RWPE2 (cell line): ENCODE measurements around the gene PTPRC.
A peak's percentile ranks its signal among the peaks of the same experiment; 100 is the strongest.

Experiments
- ATAC-seq: fragments of 200-7000 bp; cut with Tn5 transposase; 3 replicates; pipeline ENCODE4 v1.9.1; 2021; ENCODE audit warnings: low read depth
- DNase-seq: peaks from one replicate; pipeline ENCODE4 v3.0.0-alpha.2; 2020; ENCODE audit warnings: low spot score
- H3K27ac ChIP-seq: fragments of 450-650 bp; 2 replicates; pipeline ENCODE4 v1.5.1; 2017; ENCODE audit warnings: mild to moderate bottlenecking; ENCODE audit not compliant: poor library complexity, severe bottlenecking
- H3K27me3 ChIP-seq: fragments of 250-450 bp; sonication (Bioruptor Pico); 2 replicates; pipeline ENCODE4 v1.5.1; 2021; ENCODE audit warnings: mild to moderate bottlenecking, moderate library complexity; ENCODE audit not compliant: insufficient read depth, poor library complexity, severe bottlenecking
- H3K36me3 ChIP-seq: fragments of 250-450 bp; sonication (Bioruptor Pico); 2 replicates; pipeline ENCODE4 v1.5.1; 2020; ENCODE audit warnings: low read depth, mild to moderate bottlenecking, moderate library complexity
- H3K4me1 ChIP-seq: fragments of 250-450 bp; sonication (Bioruptor Pico); 2 replicates; pipeline ENCODE4 v1.5.1; 2021; ENCODE audit warnings: mild to moderate bottlenecking, moderate library complexity; ENCODE audit not compliant: insufficient read depth, poor library complexity, severe bottlenecking
- H3K4me3 ChIP-seq: fragments of 250-450 bp; sonication (Bioruptor Pico); 2 replicates; pipeline ENCODE4 v1.5.1; 2021; ENCODE audit warnings: mild to moderate bottlenecking, moderate library complexity; ENCODE audit not compliant: severe bottlenecking
- H3K9me3 ChIP-seq: fragments of 250-450 bp; sonication (Bioruptor Pico); 2 replicates; pipeline ENCODE4 v1.5.1; 2021; ENCODE audit warnings: mild to moderate bottlenecking, moderate library complexity; ENCODE audit not compliant: severe bottlenecking
- TF ChIP-seq, protein P1 (sequence below): fragments of 450-650 bp; IDR thresholded peaks from one replicate; pipeline ENCODE4 v1.5.1; 2017; ENCODE audit warnings: mild to moderate bottlenecking, moderate library complexity; ENCODE audit not compliant: poor library complexity, severe bottlenecking

The PTPRC gene

DNA sequence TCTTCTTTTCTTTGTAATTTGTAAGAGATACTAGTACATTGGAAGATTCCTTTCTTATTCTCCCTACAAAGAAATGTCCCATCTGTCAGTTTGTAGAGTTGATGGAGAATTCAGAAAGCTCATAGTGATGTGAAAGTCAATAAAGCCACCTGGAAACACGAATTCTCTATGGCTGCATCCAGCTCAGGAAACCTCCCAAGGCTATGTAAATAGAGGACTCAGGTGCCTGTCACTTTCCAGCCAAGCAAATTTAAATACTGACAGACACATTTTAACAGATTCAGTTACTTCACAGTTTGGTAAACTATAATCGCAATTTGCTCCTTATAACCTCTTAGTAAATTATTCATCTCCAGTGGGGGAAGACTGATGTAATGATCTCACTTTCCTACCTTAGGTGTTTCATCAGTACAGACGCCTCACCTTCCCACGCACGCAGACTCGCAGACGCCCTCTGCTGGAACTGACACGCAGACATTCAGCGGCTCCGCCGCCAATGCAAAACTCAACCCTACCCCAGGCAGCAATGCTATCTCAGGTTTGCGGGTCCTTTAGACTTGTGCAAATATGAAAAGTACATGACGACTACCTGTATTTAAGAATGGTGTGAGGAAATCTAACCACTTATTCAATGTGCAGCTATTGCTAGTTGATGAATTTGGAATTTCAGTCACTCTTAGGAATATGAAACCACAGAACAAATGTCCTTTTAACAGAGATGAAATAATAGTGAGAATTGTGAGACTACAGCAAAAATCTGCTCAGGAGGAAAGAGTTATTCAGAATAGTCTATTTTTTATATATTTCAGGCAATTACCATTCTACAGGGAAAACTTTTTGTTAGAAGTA is 60.6 kb downstream of the PTPRC start:
- Histone ChIP-seq H3K9me3 (no peaks in the 10 kb centered on the region), H3K4me1 (no peaks in the 10 kb centered on the region), H3K4me3 (no peak overlapping the region), H3K27ac (no peak overlapping the region), H3K27me3 (no peaks in the 10 kb centered on the region), H3K36me3 (no peaks in the 10 kb centered on the region)
- DNase-seq, result no peak
- peak; percentile 82 for ATAC-seq
- TF ChIP-seq, protein P1, sequence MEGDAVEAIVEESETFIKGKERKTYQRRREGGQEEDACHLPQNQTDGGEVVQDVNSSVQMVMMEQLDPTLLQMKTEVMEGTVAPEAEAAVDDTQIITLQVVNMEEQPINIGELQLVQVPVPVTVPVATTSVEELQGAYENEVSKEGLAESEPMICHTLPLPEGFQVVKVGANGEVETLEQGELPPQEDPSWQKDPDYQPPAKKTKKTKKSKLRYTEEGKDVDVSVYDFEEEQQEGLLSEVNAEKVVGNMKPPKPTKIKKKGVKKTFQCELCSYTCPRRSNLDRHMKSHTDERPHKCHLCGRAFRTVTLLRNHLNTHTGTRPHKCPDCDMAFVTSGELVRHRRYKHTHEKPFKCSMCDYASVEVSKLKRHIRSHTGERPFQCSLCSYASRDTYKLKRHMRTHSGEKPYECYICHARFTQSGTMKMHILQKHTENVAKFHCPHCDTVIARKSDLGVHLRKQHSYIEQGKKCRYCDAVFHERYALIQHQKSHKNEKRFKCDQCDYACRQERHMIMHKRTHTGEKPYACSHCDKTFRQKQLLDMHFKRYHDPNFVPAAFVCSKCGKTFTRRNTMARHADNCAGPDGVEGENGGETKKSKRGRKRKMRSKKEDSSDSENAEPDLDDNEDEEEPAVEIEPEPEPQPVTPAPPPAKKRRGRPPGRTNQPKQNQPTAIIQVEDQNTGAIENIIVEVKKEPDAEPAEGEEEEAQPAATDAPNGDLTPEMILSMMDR, result peak; percentile 89

DNA sequence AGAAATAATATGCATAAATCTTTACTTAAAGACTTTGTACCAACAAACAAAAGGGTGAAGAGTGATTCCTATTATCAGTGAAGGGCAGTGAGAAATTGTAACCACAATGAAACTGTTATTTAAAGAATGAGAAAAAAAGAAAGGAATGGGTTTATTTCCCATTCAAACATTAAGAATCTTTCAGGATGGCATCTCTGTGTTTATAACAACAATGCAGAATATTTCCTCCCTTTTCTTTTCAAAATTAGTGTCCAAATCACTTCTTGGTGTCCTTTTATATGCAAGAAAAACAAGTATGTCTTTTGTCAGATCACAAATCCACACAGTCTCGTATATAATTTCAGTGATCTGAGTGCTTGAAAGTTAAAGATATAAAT is 61.2 kb downstream of the PTPRC start:
- no peak for DNase-seq
- TF ChIP-seq, protein P1, result no peak
- Histone ChIP-seq H3K9me3 (no peaks in the 10 kb centered on the region), H3K27ac (no peak overlapping the region), H3K4me3 (no peak overlapping the region), H3K27me3 (no peaks in the 10 kb centered on the region), H3K4me1 (no peaks in the 10 kb centered on the region), H3K36me3 (no peaks in the 10 kb centered on the region)
- no peak for ATAC-seq

DNA sequence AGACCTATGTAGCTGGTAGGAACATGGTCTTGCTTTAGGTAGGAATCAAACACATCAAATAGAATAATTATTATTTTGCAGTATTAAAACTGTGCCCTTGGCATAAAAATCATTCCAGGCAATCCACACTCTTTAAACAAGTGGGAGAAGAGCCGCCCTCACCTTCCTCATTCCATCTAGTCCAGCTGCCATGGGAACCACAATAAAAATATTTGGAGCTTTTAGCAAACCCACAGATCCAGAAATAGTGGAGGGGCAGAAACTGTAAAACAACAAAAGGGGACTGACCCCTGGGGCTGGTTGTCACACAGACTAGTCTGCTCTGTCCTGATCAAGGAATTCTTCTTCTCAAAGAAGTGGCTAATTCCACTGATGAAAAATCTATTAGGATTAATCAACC is 61.6 kb downstream of the PTPRC start:
- H3K27ac ChIP-seq, result no peak overlapping the region
- no peaks in the 10 kb centered on the region for H3K27me3 ChIP-seq
- TF ChIP-seq, protein P1, result no peak
- ATAC-seq, result no peak
- no peaks in the 10 kb centered on the region for H3K9me3 ChIP-seq
- no peaks in the 10 kb centered on the region for H3K4me1 ChIP-seq
- DNase-seq, result no peak
- no peak overlapping the region for H3K4me3 ChIP-seq
- no peaks in the 10 kb centered on the region for H3K36me3 ChIP-seq

DNA sequence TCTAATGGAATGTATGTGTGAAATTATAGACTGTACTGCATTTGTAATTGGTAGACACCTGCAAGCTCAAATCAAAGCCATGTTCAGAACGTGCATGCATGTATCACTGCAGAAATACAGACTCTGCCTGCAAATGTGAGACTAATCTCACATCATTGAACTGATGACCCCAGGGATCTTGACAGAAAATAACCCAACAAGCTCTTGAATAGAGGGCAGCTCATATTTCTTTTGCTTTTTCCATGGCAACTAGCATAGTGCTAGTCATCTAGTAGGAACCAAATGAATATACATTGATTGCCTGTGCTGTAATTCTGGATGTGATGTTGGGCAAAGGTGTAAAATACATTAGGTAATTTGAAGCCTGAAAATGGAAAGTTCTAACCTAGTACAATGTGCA is 62.4 kb downstream of the PTPRC start:
- TF ChIP-seq, protein P1, result no peak
- Histone ChIP-seq H3K4me1 (no peaks in the 10 kb centered on the region), H3K4me3 (no peak overlapping the region), H3K9me3 (no peaks in the 10 kb centered on the region), H3K27me3 (no peaks in the 10 kb centered on the region), H3K27ac (no peak overlapping the region), H3K36me3 (no peaks in the 10 kb centered on the region)
- DNase-seq (no peak), ATAC-seq (no peak)
